ENCODE measurements around the gene DUT. TPM values are rescaled to one million over a fixed set of nuclear protein-coding genes. Genes with fewer than 3 reads are reported as not detected.

Gene DUT
- total and polyA plus RNA-seq, 9 of the 15 experiments (the other 6 are each of a cell fraction or from before 2014, with no cell fraction given) = 13.9 to 235 (median 94.9) TPM

DNA sequence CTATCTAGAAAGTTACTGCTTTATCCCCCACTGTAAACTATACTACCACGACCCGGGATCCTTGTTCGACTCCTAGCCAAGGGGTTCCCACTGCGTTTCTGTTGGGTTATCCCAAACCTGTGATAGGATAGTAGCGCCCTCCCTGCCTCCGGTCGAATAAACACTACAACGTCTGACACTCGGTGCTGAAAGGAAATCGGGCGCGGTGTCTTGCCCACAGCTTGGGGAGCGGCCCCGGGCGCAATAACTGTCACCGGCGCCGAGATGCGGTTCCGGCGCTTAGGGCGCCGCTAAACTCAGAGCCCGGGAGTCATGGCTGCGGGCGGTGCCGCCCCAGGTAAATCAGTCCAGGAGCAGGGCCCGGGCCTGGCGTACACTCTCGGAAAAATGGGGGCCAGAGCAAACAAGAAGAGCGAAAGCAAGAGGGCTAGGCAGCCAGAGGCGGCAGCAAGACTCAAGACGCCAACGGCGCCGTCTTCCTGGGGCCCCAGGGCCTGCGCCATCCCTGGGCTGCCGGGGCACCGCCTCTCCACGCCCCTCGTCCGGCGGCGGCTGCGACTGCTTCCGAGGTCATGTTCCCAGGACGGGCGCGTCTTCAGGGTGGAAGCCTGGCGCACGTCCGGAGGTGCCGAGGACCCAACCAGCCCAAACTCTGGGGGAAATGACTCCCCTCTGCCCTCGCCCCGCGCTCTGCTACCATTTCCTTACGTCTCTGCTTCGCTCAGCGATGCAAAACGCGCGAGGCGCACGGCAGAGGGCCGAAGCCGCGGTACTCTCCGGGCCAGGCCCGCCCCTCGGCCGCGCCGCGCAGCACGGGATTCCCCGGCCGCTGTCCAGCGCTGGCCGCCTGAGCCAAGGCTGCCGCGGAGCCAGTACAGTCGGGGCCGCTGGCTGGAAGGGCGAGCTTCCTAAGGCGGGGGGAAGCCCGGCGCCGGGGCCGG lies at the start of gene DUT (continued):
- TF ChIP-seq, protein P1, sequence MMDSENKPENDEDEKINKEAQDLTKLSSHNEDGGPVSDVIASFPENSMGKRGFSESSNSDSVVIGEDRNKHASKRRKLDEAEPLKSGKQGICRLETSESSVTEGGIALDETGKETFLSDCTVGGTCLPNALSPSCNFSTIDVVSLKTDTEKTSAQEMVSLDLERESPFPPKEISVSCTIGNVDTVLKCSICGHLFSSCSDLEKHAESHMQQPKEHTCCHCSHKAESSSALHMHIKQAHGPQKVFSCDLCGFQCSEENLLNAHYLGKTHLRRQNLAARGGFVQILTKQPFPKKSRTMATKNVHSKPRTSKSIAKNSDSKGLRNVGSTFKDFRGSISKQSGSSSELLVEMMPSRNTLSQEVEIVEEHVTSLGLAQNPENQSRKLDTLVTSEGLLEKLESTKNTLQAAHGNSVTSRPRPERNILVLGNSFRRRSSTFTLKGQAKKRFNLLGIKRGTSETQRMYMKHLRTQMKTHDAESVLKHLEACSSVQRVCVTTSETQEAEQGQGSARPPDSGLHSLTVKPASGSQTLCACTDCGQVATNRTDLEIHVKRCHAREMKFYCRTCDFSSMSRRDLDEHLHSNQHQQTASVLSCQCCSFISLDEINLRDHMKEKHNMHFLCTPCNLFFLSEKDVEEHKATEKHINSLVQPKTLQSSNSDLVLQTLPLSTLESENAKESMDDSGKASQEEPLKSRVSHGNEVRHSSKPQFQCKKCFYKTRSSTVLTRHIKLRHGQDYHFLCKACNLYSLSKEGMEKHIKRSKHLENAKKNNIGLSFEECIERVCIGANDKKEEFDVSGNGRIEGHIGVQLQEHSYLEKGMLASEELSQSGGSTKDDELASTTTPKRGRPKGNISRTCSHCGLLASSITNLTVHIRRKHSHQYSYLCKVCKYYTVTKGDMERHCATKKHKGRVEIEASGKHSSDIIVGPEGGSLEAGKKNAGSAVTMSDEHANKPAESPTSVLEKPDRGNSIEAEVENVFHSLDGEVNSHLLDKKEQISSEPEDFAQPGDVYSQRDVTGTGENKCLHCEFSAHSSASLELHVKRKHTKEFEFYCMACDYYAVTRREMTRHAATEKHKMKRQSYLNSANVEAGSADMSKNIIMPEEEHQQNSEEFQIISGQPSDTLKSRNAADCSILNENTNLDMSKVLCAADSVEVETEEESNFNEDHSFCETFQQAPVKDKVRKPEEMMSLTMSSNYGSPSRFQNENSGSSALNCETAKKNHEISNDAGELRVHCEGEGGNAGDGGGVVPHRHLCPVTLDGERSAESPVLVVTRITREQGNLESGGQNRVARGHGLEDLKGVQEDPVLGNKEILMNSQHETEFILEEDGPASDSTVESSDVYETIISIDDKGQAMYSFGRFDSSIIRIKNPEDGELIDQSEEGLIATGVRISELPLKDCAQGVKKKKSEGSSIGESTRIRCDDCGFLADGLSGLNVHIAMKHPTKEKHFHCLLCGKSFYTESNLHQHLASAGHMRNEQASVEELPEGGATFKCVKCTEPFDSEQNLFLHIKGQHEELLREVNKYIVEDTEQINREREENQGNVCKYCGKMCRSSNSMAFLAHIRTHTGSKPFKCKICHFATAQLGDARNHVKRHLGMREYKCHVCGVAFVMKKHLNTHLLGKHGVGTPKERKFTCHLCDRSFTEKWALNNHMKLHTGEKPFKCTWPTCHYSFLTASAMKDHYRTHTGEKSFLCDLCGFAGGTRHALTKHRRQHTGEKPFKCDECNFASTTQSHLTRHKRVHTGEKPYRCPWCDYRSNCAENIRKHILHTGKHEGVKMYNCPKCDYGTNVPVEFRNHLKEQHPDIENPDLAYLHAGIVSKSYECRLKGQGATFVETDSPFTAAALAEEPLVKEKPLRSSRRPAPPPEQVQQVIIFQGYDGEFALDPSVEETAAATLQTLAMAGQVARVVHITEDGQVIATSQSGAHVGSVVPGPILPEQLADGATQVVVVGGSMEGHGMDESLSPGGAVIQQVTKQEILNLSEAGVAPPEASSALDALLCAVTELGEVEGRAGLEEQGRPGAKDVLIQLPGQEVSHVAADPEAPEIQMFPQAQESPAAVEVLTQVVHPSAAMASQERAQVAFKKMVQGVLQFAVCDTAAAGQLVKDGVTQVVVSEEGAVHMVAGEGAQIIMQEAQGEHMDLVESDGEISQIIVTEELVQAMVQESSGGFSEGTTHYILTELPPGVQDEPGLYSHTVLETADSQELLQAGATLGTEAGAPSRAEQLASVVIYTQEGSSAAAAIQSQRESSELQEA (IDR thresholded peaks at IDR 0.05; ENCODE audit: low read depth) = no peak
- TF ChIP-seq YBX1 (IDR thresholded peaks at IDR 0.05) = no peak
- 0 out of 4 replicates have a peak, but pooled peaks of 1 of the 2 experiments have one; percentile 8 for TF ChIP-seq TEAD1 (CRISPR knock-in tag; IDR thresholded peaks at IDR 0.05)
- TF ChIP-seq, protein P2, sequence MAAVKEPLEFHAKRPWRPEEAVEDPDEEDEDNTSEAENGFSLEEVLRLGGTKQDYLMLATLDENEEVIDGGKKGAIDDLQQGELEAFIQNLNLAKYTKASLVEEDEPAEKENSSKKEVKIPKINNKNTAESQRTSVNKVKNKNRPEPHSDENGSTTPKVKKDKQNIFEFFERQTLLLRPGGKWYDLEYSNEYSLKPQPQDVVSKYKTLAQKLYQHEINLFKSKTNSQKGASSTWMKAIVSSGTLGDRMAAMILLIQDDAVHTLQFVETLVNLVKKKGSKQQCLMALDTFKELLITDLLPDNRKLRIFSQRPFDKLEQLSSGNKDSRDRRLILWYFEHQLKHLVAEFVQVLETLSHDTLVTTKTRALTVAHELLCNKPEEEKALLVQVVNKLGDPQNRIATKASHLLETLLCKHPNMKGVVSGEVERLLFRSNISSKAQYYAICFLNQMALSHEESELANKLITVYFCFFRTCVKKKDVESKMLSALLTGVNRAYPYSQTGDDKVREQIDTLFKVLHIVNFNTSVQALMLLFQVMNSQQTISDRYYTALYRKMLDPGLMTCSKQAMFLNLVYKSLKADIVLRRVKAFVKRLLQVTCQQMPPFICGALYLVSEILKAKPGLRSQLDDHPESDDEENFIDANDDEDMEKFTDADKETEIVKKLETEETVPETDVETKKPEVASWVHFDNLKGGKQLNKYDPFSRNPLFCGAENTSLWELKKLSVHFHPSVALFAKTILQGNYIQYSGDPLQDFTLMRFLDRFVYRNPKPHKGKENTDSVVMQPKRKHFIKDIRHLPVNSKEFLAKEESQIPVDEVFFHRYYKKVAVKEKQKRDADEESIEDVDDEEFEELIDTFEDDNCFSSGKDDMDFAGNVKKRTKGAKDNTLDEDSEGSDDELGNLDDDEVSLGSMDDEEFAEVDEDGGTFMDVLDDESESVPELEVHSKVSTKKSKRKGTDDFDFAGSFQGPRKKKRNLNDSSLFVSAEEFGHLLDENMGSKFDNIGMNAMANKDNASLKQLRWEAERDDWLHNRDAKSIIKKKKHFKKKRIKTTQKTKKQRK (IDR thresholded peaks at IDR 0.05; ENCODE audit: borderline replicate concordance, low read depth, low read length) = no peak
- no peak for TF ChIP-seq RFX7 (CRISPR knock-in tag; IDR thresholded peaks at IDR 0.05)
- TF ChIP-seq, protein P3, sequence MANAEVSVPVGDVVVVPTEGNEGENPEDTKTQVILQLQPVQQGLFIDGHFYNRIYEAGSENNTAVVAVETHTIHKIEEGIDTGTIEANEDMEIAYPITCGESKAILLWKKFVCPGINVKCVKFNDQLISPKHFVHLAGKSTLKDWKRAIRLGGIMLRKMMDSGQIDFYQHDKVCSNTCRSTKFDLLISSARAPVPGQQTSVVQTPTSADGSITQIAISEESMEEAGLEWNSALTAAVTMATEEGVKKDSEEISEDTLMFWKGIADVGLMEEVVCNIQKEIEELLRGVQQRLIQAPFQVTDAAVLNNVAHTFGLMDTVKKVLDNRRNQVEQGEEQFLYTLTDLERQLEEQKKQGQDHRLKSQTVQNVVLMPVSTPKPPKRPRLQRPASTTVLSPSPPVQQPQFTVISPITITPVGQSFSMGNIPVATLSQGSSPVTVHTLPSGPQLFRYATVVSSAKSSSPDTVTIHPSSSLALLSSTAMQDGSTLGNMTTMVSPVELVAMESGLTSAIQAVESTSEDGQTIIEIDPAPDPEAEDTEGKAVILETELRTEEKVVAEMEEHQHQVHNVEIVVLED (CRISPR knock-in tag; IDR thresholded peaks at IDR 0.05) = 0 out of 2 replicates have a peak, but pooled peaks have one; percentile 34
- TF ChIP-seq ZNF740 (CRISPR knock-in tag; IDR thresholded peaks at IDR 0.05) = no peak; the same call in 1 of the 2 replicates
- TF ChIP-seq ZNF740 (tag; IDR thresholded peaks at IDR 0.05) = no peak
- TF ChIP-seq ZEB2 (IDR thresholded peaks at IDR 0.05) = no peak
- TF ChIP-seq ATF1 (CRISPR knock-in tag; IDR thresholded peaks at IDR 0.05) = no peak
- peak; percentile 81 for TF ChIP-seq ATF1 (tag; IDR thresholded peaks at IDR 0.05)

Measured in K562 (cell line).